Stimulated activated CD4-positive, alpha-beta T cell treated with anti-CD3 and anti-CD28 coated beads, Interleukin-2, amount 100 ng/mL, for 24 hours (primary cell): ENCODE data around the gene PRICKLE2.

ENCODE experiments used
- DNase-seq, 2 donors: peaks; one replicate each; pipeline ENCODE4 v3.0.0-alpha.2; 2020

Gene PRICKLE2

GRCh38 chr3:64152676-64153466, 72.4 kb downstream of the PRICKLE2 start:
- no peak for DNase-seq

GRCh38 chr3:64152086-64152485, 73.2 kb downstream of the PRICKLE2 start:
- DNase-seq: no peak

- no peak for DNase-seq
Measured at GRCh38 chr3:64151342-64151871, 73.9 kb downstream of the PRICKLE2 start.

DNA sequence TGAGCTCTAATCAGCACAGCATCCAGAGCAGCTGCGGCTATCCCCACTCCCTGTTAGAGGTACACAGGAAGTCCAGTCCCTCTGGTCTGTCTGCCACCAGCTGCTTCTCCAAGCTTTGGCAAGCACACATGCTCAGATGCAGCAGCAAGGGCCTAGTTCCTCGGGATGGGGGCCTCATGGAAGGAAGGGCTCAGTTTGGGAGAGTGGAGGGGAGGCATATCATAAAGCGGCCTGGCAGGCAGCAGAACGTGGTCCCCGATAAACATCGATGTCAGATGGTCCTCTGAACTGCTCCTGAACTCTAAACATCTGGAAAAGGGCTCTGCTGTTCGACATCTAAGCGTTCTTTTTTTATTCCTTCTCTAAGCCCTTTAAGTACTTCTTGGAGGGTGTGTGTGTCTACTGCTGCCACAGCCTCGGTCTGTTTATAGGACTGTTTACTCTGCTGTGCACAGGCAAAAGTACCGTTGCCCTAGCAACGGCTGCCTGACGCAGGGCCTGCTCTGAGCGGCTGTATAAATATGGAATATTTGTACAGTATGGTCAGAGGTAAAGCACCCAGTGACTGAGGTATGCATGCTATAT, 74.6 kb downstream of the PRICKLE2 start:
- no peak for DNase-seq

DNA sequence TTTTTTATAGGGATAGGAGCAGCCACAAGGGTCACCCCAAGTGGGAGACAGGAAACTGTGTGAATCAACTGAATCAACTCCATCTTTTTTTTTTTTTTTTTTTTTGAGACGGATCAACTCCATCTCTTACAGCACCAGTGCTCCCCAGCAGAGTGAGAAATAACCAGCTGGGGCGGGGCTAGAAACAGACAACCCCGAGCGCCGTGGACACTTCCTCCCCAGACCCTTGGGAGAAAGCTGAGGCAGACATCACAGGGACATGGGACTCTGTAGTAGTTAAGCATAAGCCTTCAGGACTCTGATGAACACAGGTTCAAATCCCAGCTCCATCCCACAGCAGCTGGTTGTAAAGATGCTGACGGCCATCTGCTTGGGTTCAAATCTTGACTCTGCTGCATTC, 75.4 kb downstream of the PRICKLE2 start:
- no peak for DNase-seq

GRCh38 chr3:64148955-64149653, 76.2 kb downstream of the PRICKLE2 start:
- no peak for DNase-seq

GRCh38 chr3:64147211-64147610, 78.1 kb downstream of the PRICKLE2 start:
- no peak for DNase-seq

DNA sequence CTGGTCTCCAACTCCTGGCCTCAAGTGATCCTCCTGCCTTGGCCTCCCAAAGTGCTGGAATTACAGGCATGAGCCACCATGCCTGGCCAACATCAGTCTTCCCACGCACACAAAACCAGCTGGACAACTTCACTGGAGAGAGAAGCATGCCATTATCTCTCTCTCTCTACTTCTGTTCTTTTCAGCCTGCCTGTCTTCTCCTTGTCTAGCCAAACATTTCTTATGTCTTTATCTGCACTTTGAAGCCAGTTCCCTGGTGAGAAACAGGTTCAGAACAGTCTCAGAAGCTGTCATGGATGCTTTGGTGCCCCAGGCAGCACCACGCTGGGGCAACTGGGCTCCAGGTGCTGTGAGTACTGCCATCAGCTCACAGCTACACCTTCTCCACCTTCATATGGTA, 79.8 kb downstream of the PRICKLE2 start:
- no peak for DNase-seq

GRCh38 chr3:64144241-64144900, 80.9 kb downstream of the PRICKLE2 start:
- DNase-seq: no peak

DNA sequence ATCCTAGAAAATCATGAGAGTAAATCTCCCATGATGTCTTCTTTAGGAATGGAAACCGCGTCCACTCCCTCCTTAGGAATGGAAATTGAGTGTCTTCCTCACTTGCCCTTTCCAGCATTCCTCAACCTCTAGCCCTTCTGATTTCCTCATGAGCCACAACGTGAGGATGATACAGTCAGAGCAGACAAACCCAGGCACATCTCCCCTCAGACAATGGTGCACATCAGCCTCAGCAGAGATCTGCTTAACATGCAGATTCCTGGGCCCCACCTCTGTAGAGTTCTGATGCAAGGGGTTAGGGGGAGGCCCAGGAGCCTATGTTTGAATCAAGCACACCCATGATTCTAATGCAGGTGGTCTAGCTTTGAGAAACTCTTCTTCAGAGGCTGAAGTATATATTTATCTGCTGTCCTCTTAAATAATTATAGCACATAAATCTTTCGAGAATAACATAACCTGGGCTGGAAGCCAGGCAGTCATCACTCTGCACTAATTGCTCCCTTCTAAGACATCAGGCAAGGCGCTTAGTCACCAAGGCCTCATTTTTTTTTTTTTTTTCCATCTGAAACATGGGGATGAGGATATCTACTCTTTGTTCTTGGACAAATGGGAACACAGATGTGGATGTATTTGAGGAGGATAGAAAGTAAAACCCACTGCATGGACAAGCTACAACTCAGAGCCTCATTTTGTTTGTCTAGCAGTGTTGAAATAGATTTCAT, 81.7 kb downstream of the PRICKLE2 start:
- DNase-seq: no peak

DNA sequence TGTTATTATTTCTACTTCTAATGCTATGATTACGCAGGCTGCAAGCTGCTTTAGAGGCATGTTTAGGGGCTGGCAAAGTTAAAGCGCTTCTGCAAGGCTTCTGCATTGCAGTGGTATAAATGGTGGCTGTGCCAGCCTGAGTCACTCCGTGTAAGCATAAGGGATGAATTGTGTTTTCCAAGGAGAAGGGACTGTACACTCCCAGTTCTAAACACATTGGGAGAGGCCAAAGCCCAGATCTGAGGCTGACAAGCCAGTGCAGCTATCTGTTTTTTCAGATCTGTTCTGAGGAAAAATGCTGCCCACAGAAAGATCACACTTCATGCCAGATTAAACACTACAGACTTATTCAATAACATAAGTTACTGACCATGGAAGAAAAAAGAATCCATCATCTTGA, 83.8 kb downstream of the PRICKLE2 start:
- DNase-seq: no peak

DNA sequence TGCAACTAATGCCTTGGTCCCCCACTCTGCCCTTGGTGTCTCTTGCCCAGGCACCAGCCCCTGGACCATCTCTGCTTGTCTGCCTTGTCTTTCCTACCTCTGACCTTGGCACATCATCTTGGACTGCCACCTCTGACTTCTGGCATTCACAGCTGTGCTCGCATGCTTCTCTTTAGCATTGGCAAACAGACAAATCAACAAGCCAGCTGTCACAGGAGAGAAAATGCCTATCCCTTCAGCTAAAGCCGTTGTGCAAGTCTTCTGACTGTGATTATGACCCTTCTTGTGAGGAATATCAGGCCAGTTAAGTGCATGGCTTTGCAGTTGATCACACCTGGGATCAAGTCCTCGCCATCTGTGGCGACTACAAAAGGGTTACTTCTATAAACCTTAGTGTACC, 84.6 kb downstream of the PRICKLE2 start:
- DNase-seq: no peak

DNA sequence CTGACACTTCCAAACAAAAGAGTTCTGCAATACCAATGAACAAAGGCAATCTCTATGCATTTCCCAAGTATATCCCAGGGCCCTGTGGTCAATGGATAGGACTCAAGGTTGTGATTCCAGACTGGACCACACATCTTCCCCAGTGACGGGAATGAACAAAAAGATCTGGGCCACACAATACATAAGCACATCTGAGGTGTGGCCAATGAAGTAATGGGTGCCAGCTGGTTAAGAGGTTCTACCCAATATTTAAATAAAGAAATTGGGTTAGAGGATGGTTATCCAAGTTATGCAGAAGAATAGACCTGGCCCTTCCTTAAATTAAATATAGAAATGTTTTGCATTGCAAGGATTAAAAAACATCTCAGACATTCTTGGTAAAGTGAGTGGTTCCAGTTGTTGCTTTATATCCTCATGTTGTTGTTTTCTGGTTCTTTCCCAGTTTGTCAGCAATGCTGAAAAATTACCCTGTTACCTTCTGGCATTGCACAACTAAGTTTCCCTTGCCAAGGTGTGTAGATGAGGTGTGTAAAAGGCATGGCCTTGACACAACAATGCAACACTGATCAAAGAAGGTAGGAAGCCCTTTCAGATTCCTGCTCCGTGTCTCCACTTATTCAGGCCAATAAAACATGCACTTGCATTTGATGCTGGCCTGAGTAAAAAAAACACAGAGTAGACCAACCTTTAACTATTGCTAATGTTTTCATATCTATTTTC, 86.5 kb downstream of the PRICKLE2 start:
- no peak for DNase-seq

- DNase-seq: no peak
Measured at GRCh38 chr3:64138046-64138445, 87.2 kb downstream of the PRICKLE2 start.

DNA sequence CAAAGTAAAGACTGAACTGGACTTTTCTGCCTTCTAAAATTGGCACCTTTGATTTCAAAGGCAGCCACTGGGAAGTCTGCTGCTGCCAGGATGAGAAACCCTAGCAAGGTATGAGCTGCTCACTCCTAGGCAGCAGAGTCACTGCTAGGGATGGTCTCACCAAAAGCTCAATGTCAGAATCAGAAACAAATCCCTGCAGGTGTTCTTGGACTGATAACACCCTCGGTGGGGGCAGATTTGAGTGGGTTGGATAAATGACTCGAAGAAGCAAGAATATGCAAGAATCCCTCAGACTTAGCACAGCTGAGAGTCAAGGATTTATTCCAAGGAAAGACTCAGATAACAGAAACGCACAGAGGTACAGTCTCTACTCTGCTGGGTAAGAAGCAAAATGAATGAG, 90.4 kb downstream of the PRICKLE2 start:
- DNase-seq: no peak

GRCh38 chr3:64133987-64134386, 91.3 kb downstream of the PRICKLE2 start:
- no peak for DNase-seq

DNA sequence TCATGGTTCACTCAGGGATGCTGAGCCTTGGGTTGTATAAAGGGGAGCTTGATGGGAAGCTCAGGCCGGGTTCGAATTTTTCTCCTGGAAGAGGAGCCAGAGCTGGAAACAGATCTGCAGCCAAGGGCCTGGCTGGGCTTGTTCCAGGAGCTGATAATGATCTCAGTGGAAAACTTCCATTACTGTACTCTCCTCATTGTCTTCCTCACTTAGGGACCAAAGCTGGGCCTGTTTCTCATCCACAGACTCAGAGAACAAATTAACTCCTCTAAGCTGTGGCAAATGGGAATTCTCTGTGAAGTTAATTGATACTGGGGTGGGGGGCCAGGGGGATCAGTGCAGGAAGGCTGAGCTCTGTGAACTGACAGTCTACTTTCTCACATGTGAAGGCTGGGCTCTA, 92.0 kb downstream of the PRICKLE2 start:
- no peak for DNase-seq

DNA sequence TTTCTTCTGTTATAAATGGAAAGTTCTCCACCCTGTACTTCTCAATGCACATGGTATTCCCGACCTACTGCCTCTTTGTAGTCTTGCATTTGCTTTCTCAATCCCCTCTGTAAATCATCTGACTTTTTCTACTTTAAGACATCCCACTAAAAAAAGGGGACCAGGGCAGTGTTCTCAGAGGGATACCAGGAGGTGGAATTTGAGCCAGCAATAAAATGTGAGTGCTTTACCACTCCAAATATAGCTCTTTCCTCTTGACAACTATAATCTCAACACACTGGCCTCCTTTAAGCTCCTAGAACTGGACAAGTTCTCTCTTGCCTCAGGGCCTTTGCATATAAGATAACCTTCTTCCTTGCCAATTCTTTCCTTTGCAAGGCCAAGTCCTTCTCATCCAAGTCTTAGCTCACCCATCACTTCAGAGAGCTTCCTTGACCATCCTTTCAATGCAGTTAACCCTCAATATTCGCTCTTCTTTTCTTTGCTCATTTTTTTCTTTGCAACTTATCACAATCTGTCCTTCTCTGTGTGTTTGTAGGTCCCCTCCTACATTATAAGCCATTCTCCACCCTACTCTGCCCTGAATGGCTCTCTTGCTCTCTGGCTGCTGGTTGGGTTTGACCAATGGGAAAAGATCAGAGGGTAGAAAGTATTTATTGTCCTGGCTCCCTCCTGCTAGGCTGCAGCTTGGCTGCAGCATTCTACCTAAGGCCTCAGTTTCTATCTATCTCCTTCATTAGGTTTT, 93.4 kb downstream of the PRICKLE2 start:
- DNase-seq: no peak

DNA sequence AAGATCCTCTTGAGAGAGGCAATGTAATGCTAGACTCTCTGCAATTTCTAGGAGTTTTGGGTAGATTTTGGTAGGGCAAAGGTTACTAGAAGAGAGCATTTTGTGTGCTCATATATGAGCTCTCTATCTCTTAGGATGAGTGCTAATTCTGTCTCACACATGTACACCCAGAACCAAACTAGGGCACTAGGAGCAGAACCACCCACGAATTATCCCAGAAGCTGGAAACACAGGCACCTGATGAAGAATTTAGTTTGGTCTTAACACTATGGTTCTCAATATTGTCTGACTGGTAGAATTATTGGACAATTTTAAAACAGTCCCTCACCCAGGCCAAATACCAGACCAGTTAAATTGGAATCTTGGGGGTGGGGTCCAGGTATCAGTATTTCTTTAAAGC, 94.8 kb downstream of the PRICKLE2 start:
- DNase-seq: no peak

DNA sequence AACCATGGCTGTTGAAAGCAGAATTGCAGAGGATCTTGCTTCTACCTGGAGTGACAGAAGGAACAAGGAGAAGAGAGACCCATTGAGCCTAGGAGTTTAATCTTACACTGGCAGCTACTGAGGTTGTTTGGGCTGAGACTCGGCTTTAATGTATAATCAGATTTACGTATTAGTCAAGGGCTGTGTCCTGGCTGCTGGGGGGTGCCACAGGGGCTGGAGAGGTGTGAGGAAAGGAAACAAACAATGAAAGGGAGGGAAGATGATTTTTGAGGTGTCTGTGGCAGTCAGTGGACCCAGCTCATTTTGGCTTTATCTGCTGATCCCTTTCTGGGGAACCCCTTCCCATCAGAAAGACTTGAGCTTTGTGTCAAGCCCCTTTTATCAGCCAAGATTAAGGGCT, 95.7 kb downstream of the PRICKLE2 start:
- DNase-seq: no peak

- DNase-seq: no peak
Measured at GRCh38 chr3:64129106-64129505, 96.2 kb downstream of the PRICKLE2 start.
